ENCODE data around the gene MTOR.

Gene MTOR

GRCh38 chr1:11216074-11216473 lies 46.3 kb downstream of the MTOR start:
- DNase-seq (ENCODE audit: low read depth), result no peak

- no peak for DNase-seq (ENCODE audit: low read depth)
Observed at GRCh38 chr1:11215381-11216005, 46.9 kb downstream of the MTOR start.

GRCh38 chr1:11214698-11215380 lies 47.5 kb downstream of the MTOR start:
- DNase-seq (ENCODE audit: low read depth), result no peak

GRCh38 chr1:11211925-11212587 lies 50.3 kb downstream of the MTOR start:
- DNase-seq (ENCODE audit: low read depth), result no peak

- no peak for DNase-seq (ENCODE audit: low read depth)
Observed at GRCh38 chr1:11211461-11211860, 50.9 kb downstream of the MTOR start.

- DNase-seq (ENCODE audit: low read depth), result no peak
Observed at GRCh38 chr1:11207898-11208611, 54.3 kb downstream of the MTOR start.

GRCh38 chr1:11204396-11205190 lies 57.8 kb downstream of the MTOR start:
- no peak for DNase-seq (ENCODE audit: low read depth)

- no peak for DNase-seq (ENCODE audit: low read depth)
Observed at GRCh38 chr1:11198851-11199594, 63.3 kb downstream of the MTOR start.

GRCh38 chr1:11198257-11198656 lies 64.1 kb downstream of the MTOR start:
- no peak for DNase-seq (ENCODE audit: low read depth)

GRCh38 chr1:11197359-11197758 lies 65.0 kb downstream of the MTOR start:
- DNase-seq (ENCODE audit: low read depth), result no peak

GRCh38 chr1:11196945-11197344 lies 65.4 kb downstream of the MTOR start:
- no peak for DNase-seq (ENCODE audit: low read depth)

GRCh38 chr1:11194407-11195176 lies 67.8 kb downstream of the MTOR start:
- no peak for DNase-seq (ENCODE audit: low read depth)

- no peak for DNase-seq (ENCODE audit: low read depth)
Observed at GRCh38 chr1:11193376-11193775, 69.0 kb downstream of the MTOR start.

GRCh38 chr1:11188858-11189451 lies 73.4 kb downstream of the MTOR start, which contains the start of gene ANGPTL7:
ANGPTL7 (plus strand) TSS chr1:11189355; CDS start chr1:11189580, 225 bp downstream.
- DNase-seq (ENCODE audit: low read depth), result no peak

- DNase-seq (ENCODE audit: low read depth), result no peak
Observed at GRCh38 chr1:11188381-11188780, 74.0 kb downstream of the MTOR start.

- no peak for DNase-seq (ENCODE audit: low read depth)
Observed at GRCh38 chr1:11187931-11188330, 74.4 kb downstream of the MTOR start.

GRCh38 chr1:11187494-11187893 lies 74.9 kb downstream of the MTOR start:
- no peak for DNase-seq (ENCODE audit: low read depth)

GRCh38 chr1:11187000-11187399 lies 75.4 kb downstream of the MTOR start:
- no peak for DNase-seq (ENCODE audit: low read depth)

- no peak for DNase-seq (ENCODE audit: low read depth)
Observed at GRCh38 chr1:11184973-11185372, 77.4 kb downstream of the MTOR start.

GRCh38 chr1:11182884-11183283 lies 79.5 kb downstream of the MTOR start:
- DNase-seq (ENCODE audit: low read depth), result no peak
